Spleen (tissue), 11 donors: ENCODE results near the gene ADGRG4. TPM values are rescaled to one million over a fixed set of nuclear protein-coding genes. Genes with fewer than 3 reads are reported as not detected.

ENCODE experiments used
- DNase-seq: peaks from one replicate; pipeline ENCODE4 v3.0.0-alpha.2; 2020
- H3K27ac ChIP-seq, 8 donors: fragments of 200-600 bp; sonication (generic) in 7 of 8; 1 replicate in 4 of 8; 2 replicates in 4 of 8; pipeline versions ENCODE4 v1.5.0 to v1.8.0; 2016 to 2021; ENCODE audit warnings: inconsistent platforms in 4 of 8, mild to moderate bottlenecking in 4 of 8, moderate library complexity in 1 of 8
- H3K27me3 ChIP-seq, 7 donors: fragments of 200-600 bp; sonication (generic) in 6 of 7; replicated peaks in 1 of 7; 1 replicate in 4 of 7; 2 replicates in 3 of 7; pipeline versions ENCODE4 v1.5.0 to v1.8.0; 2016 to 2021; ENCODE audit warnings: inconsistent platforms in 3 of 7, mild to moderate bottlenecking in 1 of 7
- H3K36me3 ChIP-seq, 6 donors: fragments of 200-600 bp; sonication (generic) in 5 of 6; 1 replicate in 4 of 6; 2 replicates in 2 of 6; pipeline versions ENCODE4 v1.5.0 to v1.8.0; 2016 to 2021; ENCODE audit warnings: inconsistent platforms in 2 of 6
- H3K4me1 ChIP-seq, 6 donors: fragments of 200-600 bp; sonication (generic) in 5 of 6; 1 replicate in 3 of 6; 2 replicates in 3 of 6; pipeline versions ENCODE4 v1.5.0 to v1.8.0; 2016 to 2021; ENCODE audit warnings: inconsistent platforms in 3 of 6
- H3K4me3 ChIP-seq, 8 donors: fragments of 200-600 bp; sonication (generic) in 7 of 8; 1 replicate in 4 of 8; 2 replicates in 4 of 8; pipeline versions ENCODE4 v1.5.0 to v1.8.0; 2016 to 2021; ENCODE audit warnings: inconsistent platforms in 4 of 8, mild to moderate bottlenecking in 4 of 8, moderate library complexity in 2 of 8
- H3K9me3 ChIP-seq, 8 donors: fragments of 200-600 bp; sonication (generic) in 7 of 8; 1 replicate in 4 of 8; 2 replicates in 4 of 8; pipeline versions ENCODE4 v1.5.0 to v1.8.0; 2016 to 2021; ENCODE audit warnings: inconsistent platforms in 4 of 8
- POLR2A ChIP-seq, 3 donors: fragments of 450-650 bp; IDR thresholded peaks; one replicate each; pipeline ENCODE4 v1.5.1; 2017; ENCODE audit warnings: antibody characterized with exemption in 3 of 3, mild to moderate bottlenecking in 1 of 3
- POLR2AphosphoS5 ChIP-seq, 3 donors: sonication (generic); formaldehyde crosslinking; IDR thresholded peaks; one replicate each; pipeline ENCODE4 v1.5.1; 2017; ENCODE audit warnings: antibody characterized with exemption in 3 of 3
- WGBS, 5 donors: extraction: QIAGEN DNeasy Blood & Tissue Kit in 3 of 5; methylation state at CpG; one replicate each; pipeline versions ENCODE4 v1.1.5 to v1.1.7; 2013 to 2018; 5-methylcytosine and 5-hydroxymethylcytosine counted together
- intact Hi-C: fragments of 100-400 bp; cut with DNase I; formaldehyde crosslinking; loops from one replicate; pipeline ENCODE4 v1.15.0; 2023; ENCODE audit warnings: low total_unique reads
- polyA plus RNA-seq, 3 donors: library from polyadenylated mRNA; stranded (reverse); fragments of 200-250 nt; gene quantifications; one replicate each; pipeline ENCODE4 v1.2.1, GENCODE V29; 2013
- total RNA-seq, 7 donors: library from RNA; depleted of rRNA in 3 of 7; stranded (reverse); fragments of >200 nt in 3 of 7; fragmentation: NEBNext Ultra II Directional in 4 of 7; extraction: Animal tissue kit (Norgen Biotek cat#: 25700) in 4 of 7; gene quantifications; one replicate each; pipeline versions ENCODE4 v1.1.0 to v1.2.1, GENCODE V29; 2016 to 2021
- TF ChIP-seq, protein P1 (sequence below), 11 experiments: fragments of 200-600 bp in 7 of 11; fragments of 450-650 bp in 4 of 11; sonication (generic) in 4 of 11; IDR thresholded peaks in 8 of 11; conservative IDR thresholded peaks in 3 of 11; 1 replicate in 7 of 11; 2 replicates in 4 of 11; pipeline versions ENCODE4 v1.4.0 to v1.8.0; 2016 to 2021; ENCODE audit warnings: antibody characterized with exemption in 11 of 11, inconsistent platforms in 4 of 11, mild to moderate bottlenecking in 1 of 11
- donor health status: healthy with polysubstance abuse.
- donor health status: DM: no; HTN: no; CAD: no; lungs with moderate emphysema.
- donor health status: DM: no; HTN: no; CAD: no.
- donor health status: Bipolar disorder and iron deficiency.
- donor health status: healthy.
- donor health status: DM: no; HTN: no; CAD: no.
- donor health status: DM: yes; HTN: yes; CAD: no.

The ADGRG4 gene
- total and polyA plus RNA-seq, 10 donors = under 0.01 to 0.09 (median 0.03) TPM; not detected in 5

GRCh38 chrX:136318895-136319597 is 18.3 kb downstream of the ADGRG4 start:
- Histone ChIP-seq H3K27ac (no peak overlapping the region), H3K36me3 (no peaks in the 10 kb centered on the region), H3K9me3 (no peaks in the 10 kb centered on the region), H3K4me1 (no peaks in the 10 kb centered on the region), H3K4me3 (no peak overlapping the region), H3K27me3 (no peaks in the 10 kb centered on the region)
- intact Hi-C loops = no loop called here
- 70 to 94% (median 92%) methylated on average over 8 of the region's 8 CpGs for WGBS, 5 donors
- DNase-seq = no peak
- no peak for TF ChIP-seq POLR2A (IDR thresholded peaks at IDR 0.05)
- no peak for TF ChIP-seq POLR2AphosphoS5 (IDR thresholded peaks at IDR 0.05)
- TF ChIP-seq, protein P1, sequence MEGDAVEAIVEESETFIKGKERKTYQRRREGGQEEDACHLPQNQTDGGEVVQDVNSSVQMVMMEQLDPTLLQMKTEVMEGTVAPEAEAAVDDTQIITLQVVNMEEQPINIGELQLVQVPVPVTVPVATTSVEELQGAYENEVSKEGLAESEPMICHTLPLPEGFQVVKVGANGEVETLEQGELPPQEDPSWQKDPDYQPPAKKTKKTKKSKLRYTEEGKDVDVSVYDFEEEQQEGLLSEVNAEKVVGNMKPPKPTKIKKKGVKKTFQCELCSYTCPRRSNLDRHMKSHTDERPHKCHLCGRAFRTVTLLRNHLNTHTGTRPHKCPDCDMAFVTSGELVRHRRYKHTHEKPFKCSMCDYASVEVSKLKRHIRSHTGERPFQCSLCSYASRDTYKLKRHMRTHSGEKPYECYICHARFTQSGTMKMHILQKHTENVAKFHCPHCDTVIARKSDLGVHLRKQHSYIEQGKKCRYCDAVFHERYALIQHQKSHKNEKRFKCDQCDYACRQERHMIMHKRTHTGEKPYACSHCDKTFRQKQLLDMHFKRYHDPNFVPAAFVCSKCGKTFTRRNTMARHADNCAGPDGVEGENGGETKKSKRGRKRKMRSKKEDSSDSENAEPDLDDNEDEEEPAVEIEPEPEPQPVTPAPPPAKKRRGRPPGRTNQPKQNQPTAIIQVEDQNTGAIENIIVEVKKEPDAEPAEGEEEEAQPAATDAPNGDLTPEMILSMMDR (IDR thresholded peaks at IDR 0.05 in 8 of 11, conservative IDR thresholded peaks at IDR 0.05 in 3 of 11) = no peak

DNA sequence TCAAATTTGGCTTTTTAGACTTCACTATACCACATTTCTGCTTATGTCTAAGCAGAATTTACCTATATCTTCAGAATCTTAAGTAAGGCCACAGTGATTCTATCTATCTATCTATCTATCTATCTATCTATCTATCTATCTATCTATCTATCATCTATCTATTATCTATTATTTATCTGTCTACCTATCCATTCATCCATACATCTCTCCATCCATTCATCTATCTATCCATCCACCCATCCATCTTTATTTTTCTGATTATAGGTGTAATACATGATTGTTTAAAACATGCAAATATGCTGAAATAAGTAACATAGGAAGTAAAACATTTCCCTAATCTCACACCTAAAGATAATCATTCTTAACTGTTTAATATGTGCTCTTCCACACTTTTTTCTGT is 18.8 kb downstream of the ADGRG4 start:
- Histone ChIP-seq H3K27ac (no peak overlapping the region), H3K27me3 (no peaks in the 10 kb centered on the region), H3K9me3 (no peaks in the 10 kb centered on the region), H3K4me3 (no peak overlapping the region), H3K4me1 (no peaks in the 10 kb centered on the region), H3K36me3 (no peaks in the 10 kb centered on the region)
- intact Hi-C loops = no loop called here
- TF ChIP-seq, protein P1 (IDR thresholded peaks at IDR 0.05 in 8 of 11, conservative IDR thresholded peaks at IDR 0.05 in 3 of 11) = no peak
- TF ChIP-seq POLR2AphosphoS5 (IDR thresholded peaks at IDR 0.05) (no peak), POLR2A (IDR thresholded peaks at IDR 0.05) (no peak)
- DNase-seq = no peak

DNA sequence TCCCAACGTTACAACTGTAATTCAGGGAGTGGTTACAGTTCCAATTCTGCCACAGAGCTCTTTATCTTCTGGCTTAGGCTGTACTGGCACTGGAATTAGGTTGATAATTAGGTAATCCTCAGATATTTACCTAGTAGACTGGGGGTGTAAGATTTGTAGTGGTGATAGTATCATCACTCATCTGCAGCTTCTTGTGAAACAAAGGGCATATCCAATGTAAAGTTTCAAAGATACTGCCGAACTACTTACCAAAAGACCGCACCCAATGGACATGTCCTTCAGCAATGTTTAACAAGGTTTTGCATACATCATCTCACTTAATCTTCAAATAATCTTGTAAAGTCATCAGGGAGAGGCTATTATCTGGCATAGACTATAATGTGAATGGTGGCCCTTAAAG is 20.8 kb downstream of the ADGRG4 start:
- Histone ChIP-seq H3K4me1 (no peaks in the 10 kb centered on the region), H3K27me3 (no peaks in the 10 kb centered on the region), H3K27ac (no peak overlapping the region), H3K4me3 (no peak overlapping the region), H3K9me3 (no peaks in the 10 kb centered on the region), H3K36me3 (no peaks in the 10 kb centered on the region)
- intact Hi-C loops = no loop called here
- TF ChIP-seq POLR2AphosphoS5 (IDR thresholded peaks at IDR 0.05) (no peak), POLR2A (IDR thresholded peaks at IDR 0.05) (no peak)
- TF ChIP-seq, protein P1 (IDR thresholded peaks at IDR 0.05 in 8 of 11, conservative IDR thresholded peaks at IDR 0.05 in 3 of 11) = no peak
- no peak for DNase-seq
- WGBS, 5 donors = 65 to 74% (median 70%) methylated on average over 3 of the region's 3 CpGs

DNA sequence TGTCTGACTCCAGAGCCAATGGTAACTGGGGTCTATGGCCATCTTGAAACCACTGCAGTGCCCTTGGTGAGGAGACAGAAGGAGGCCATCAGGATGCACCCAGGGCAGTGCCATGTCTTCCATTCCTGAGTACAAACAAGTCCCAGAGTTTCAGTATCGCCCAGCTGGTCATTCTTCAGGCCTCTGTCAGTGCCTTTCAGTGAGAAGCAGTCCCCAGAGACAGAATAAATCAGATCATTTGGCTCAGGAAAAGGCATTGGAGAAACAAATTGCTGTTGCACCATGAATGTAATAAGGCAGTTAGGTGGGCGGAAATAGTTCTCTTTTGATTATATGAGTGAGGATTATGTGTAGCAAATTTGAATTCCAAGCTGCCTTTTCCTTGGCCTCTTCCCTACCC is 21.3 kb downstream of the ADGRG4 start:
- intact Hi-C loops = no loop called here
- Histone ChIP-seq H3K27me3 (no peaks in the 10 kb centered on the region), H3K27ac (no peak overlapping the region), H3K36me3 (no peaks in the 10 kb centered on the region), H3K4me1 (no peaks in the 10 kb centered on the region), H3K4me3 (no peak overlapping the region), H3K9me3 (no peaks in the 10 kb centered on the region)
- TF ChIP-seq, protein P1 (IDR thresholded peaks at IDR 0.05 in 8 of 11, conservative IDR thresholded peaks at IDR 0.05 in 3 of 11) = no peak
- TF ChIP-seq POLR2A (IDR thresholded peaks at IDR 0.05) (no peak), POLR2AphosphoS5 (IDR thresholded peaks at IDR 0.05) (no peak)
- no peak for DNase-seq
- WGBS, 5 donors = 56 to 94% (median 75%) methylated on average over 2 of the region's 2 CpGs
